ENCODE results near the gene LRBA. TPM values are rescaled to one million over a fixed set of nuclear protein-coding genes. Genes with fewer than 3 reads are reported as not detected.

Gene LRBA
- total and polyA plus RNA-seq, 9 donors: 20.7 to 30.5 (median 27.7) TPM

- no CpG with 5 or more reads among the region's 1 CpG for WGBS (ENCODE audit: insufficient coverage)
- H3K4me3 ChIP-seq (ENCODE audit: low read length): no peak overlapping the region
- DNase-seq: no peak
- no peaks in the 10 kb centered on the region for H3K4me1 ChIP-seq (ENCODE audit: control insufficient read depth, insufficient read depth, low read length)
- H3K27ac ChIP-seq (ENCODE audit: low read length): no peak overlapping the region
- H3K36me3 ChIP-seq (ENCODE audit: control insufficient read depth, insufficient read depth, low read length): no peaks in the 10 kb centered on the region
- H3K27me3 ChIP-seq (ENCODE audit: control insufficient read depth, insufficient read depth, low read length): no peaks in the 10 kb centered on the region
- no peaks in the 10 kb centered on the region for H3K9me3 ChIP-seq (replicated peaks; ENCODE audit: control insufficient read depth, low read depth, low read length)
Measured at GRCh38 chr4:150624055-150624454, 391.0 kb downstream of the LRBA start.

GRCh38 chr4:150619042-150619441 lies 396.0 kb downstream of the LRBA start:
- Histone ChIP-seq H3K27ac (ENCODE audit: low read length) (no peak overlapping the region), H3K4me1 (ENCODE audit: control insufficient read depth, insufficient read depth, low read length) (no peaks in the 10 kb centered on the region), H3K27me3 (ENCODE audit: control insufficient read depth, insufficient read depth, low read length) (no peaks in the 10 kb centered on the region), H3K4me3 (ENCODE audit: low read length) (no peak overlapping the region), H3K36me3 (ENCODE audit: control insufficient read depth, insufficient read depth, low read length) (no peaks in the 10 kb centered on the region), H3K9me3 (replicated peaks; ENCODE audit: control insufficient read depth, low read depth, low read length) (no peaks in the 10 kb centered on the region)
- peak; percentile 67 for DNase-seq
- WGBS (ENCODE audit: insufficient coverage): no CpG with 5 or more reads among the region's 1 CpG

- H3K36me3 ChIP-seq (ENCODE audit: control insufficient read depth, insufficient read depth, low read length): no peaks in the 10 kb centered on the region
- WGBS (ENCODE audit: insufficient coverage): no CpG with 5 or more reads among the region's 3 CpGs
- H3K4me1 ChIP-seq (ENCODE audit: control insufficient read depth, insufficient read depth, low read length): no peaks in the 10 kb centered on the region
- H3K27me3 ChIP-seq (ENCODE audit: control insufficient read depth, insufficient read depth, low read length): no peaks in the 10 kb centered on the region
- no peaks in the 10 kb centered on the region for H3K9me3 ChIP-seq (replicated peaks; ENCODE audit: control insufficient read depth, low read depth, low read length)
- no peak for DNase-seq
- H3K4me3 ChIP-seq (ENCODE audit: low read length): no peak overlapping the region
- no peak overlapping the region for H3K27ac ChIP-seq (ENCODE audit: low read length)
Measured at GRCh38 chr4:150609131-150609530, 406.0 kb downstream of the LRBA start.

DNA sequence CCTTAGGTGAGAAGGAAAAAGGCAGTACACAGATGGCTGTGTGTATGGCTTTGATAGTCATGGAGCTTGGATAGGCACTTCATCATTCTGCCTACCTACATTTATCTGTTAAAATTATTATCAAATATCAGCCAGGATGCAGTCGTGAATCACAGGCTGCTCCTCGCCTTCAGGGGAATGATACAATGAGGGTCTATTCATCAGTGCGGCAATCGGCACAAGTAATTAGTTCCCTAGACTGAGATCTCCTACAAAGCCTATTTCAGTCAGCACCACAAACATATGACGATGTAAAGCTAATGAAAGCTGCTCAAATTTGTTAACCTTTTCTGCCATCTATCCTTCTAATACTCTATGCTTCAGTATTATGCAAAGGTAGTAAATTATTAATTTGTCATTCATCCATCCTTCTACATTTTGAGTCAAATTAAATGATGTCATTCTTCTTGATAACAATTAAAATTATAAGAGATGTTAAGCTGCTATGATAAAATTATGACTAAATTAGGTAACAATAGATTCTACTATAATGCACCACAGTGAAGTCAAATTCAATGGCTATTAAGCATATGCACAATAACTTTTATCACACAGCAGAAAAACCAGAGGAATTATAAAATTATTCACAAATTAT lies 414.2 kb downstream of the LRBA start:
- no peaks in the 10 kb centered on the region for H3K27me3 ChIP-seq (ENCODE audit: control insufficient read depth, insufficient read depth, low read length)
- no peaks in the 10 kb centered on the region for H3K4me1 ChIP-seq (ENCODE audit: control insufficient read depth, insufficient read depth, low read length)
- no peak overlapping the region for H3K4me3 ChIP-seq (ENCODE audit: low read length)
- WGBS (ENCODE audit: insufficient coverage): 86% methylated on average over 4 of the region's 5 CpGs
- DNase-seq: no peak
- no peaks in the 10 kb centered on the region for H3K36me3 ChIP-seq (ENCODE audit: control insufficient read depth, insufficient read depth, low read length)
- no peak overlapping the region for H3K27ac ChIP-seq (ENCODE audit: low read length)
- no peaks in the 10 kb centered on the region for H3K9me3 ChIP-seq (replicated peaks; ENCODE audit: control insufficient read depth, low read depth, low read length)

- DNase-seq: no peak
- Histone ChIP-seq H3K27ac (ENCODE audit: low read length) (no peak overlapping the region), H3K4me1 (ENCODE audit: control insufficient read depth, insufficient read depth, low read length) (no peaks in the 10 kb centered on the region), H3K4me3 (ENCODE audit: low read length) (no peak overlapping the region), H3K36me3 (ENCODE audit: control insufficient read depth, insufficient read depth, low read length) (no peaks in the 10 kb centered on the region), H3K27me3 (ENCODE audit: control insufficient read depth, insufficient read depth, low read length) (no peaks in the 10 kb centered on the region), H3K9me3 (replicated peaks; ENCODE audit: control insufficient read depth, low read depth, low read length) (no peaks in the 10 kb centered on the region)
- no CpG with 5 or more reads among the region's 1 CpG for WGBS (ENCODE audit: insufficient coverage)
Measured at GRCh38 chr4:150599547-150599946, 415.5 kb downstream of the LRBA start.

- Histone ChIP-seq H3K9me3 (replicated peaks; ENCODE audit: control insufficient read depth, low read depth, low read length) (no peaks in the 10 kb centered on the region), H3K4me3 (ENCODE audit: low read length) (no peak overlapping the region), H3K36me3 (ENCODE audit: control insufficient read depth, insufficient read depth, low read length) (no peaks in the 10 kb centered on the region), H3K4me1 (ENCODE audit: control insufficient read depth, insufficient read depth, low read length) (no peaks in the 10 kb centered on the region), H3K27ac (ENCODE audit: low read length) (no peak overlapping the region), H3K27me3 (ENCODE audit: control insufficient read depth, insufficient read depth, low read length) (no peaks in the 10 kb centered on the region)
- DNase-seq: no peak
- 54% methylated on average over 12 of the region's 12 CpGs for WGBS (ENCODE audit: insufficient coverage)
Measured at GRCh38 chr4:150598909-150599308, 416.2 kb downstream of the LRBA start.

DNA sequence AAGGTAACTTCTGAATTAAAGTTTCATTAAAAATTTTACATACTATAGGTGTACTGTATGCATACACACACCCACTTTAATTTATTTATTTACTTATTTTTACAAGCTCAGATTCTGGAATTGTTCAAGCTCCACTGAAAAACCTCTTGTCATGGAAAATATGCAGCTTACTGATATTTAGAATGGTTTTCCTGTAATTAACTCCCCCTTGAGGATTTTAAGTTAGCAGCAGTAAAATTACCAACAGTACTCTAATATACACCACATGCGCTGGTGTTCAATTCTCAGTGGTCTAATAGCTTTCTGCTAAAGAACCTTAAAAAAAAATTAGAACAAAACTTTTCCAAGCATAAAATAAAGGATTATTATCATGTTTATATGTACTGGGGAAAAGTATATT lies 421.1 kb downstream of the LRBA start:
- Histone ChIP-seq H3K4me3 (ENCODE audit: low read length) (no peak overlapping the region), H3K4me1 (ENCODE audit: control insufficient read depth, insufficient read depth, low read length) (no peaks in the 10 kb centered on the region), H3K9me3 (replicated peaks; ENCODE audit: control insufficient read depth, low read depth, low read length) (no peaks in the 10 kb centered on the region), H3K36me3 (ENCODE audit: control insufficient read depth, insufficient read depth, low read length) (peaks cover 3% of the 10 kb centered on the region), H3K27ac (ENCODE audit: low read length) (no peak overlapping the region), H3K27me3 (ENCODE audit: control insufficient read depth, insufficient read depth, low read length) (no peaks in the 10 kb centered on the region)
- no CpG with 5 or more reads among the region's 1 CpG for whole genome bisulfite sequencing (ENCODE audit: insufficient coverage)
- peak; percentile 52 for DNase-seq

DNA sequence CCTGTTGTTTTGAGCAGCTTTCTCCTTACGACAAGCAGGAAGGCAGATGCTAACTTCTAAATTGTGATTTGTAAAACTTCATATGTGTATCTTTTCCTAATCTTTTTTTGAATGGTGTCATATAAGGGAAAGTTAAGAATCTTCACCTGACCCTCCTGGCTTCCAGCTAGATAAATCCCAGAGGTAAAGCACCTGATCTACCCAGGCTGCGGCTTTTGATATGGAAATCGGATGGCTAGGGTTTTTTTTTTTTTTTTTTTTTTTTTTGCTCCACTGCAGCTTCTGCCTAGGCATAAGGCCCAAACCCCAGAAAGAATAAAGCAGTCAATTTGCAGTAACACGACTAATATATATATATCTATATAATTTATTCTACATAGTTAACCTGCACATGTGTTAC lies 423.2 kb downstream of the LRBA start:
- no peak for DNase-seq
- Histone ChIP-seq H3K27me3 (ENCODE audit: control insufficient read depth, insufficient read depth, low read length) (no peaks in the 10 kb centered on the region), H3K4me1 (ENCODE audit: control insufficient read depth, insufficient read depth, low read length) (no peaks in the 10 kb centered on the region), H3K27ac (ENCODE audit: low read length) (no peak overlapping the region), H3K4me3 (ENCODE audit: low read length) (no peak overlapping the region), H3K36me3 (ENCODE audit: control insufficient read depth, insufficient read depth, low read length) (peaks cover 3% of the 10 kb centered on the region), H3K9me3 (replicated peaks; ENCODE audit: control insufficient read depth, low read depth, low read length) (no peaks in the 10 kb centered on the region)
- WGBS (ENCODE audit: insufficient coverage): no CpG with 5 or more reads among the region's 4 CpGs

- 63% methylated on average over 5 of the region's 5 CpGs for WGBS (ENCODE audit: insufficient coverage)
- Histone ChIP-seq H3K9me3 (replicated peaks; ENCODE audit: control insufficient read depth, low read depth, low read length) (no peaks in the 10 kb centered on the region), H3K27ac (ENCODE audit: low read length) (no peak overlapping the region), H3K4me1 (ENCODE audit: control insufficient read depth, insufficient read depth, low read length) (no peaks in the 10 kb centered on the region), H3K4me3 (ENCODE audit: low read length) (no peak overlapping the region), H3K36me3 (ENCODE audit: control insufficient read depth, insufficient read depth, low read length) (peaks cover 3% of the 10 kb centered on the region), H3K27me3 (ENCODE audit: control insufficient read depth, insufficient read depth, low read length) (no peaks in the 10 kb centered on the region)
- no peak for DNase-seq
Measured at GRCh38 chr4:150591406-150591805, 423.7 kb downstream of the LRBA start.

- DNase-seq: no peak
- H3K27ac ChIP-seq (ENCODE audit: low read length): no peak overlapping the region
- WGBS (ENCODE audit: insufficient coverage): 80% methylated on average over 1 of the region's 5 CpGs
- H3K4me1 ChIP-seq (ENCODE audit: control insufficient read depth, insufficient read depth, low read length): no peaks in the 10 kb centered on the region
- no peaks in the 10 kb centered on the region for H3K9me3 ChIP-seq (replicated peaks; ENCODE audit: control insufficient read depth, low read depth, low read length)
- peaks cover 3% of the 10 kb centered on the region for H3K36me3 ChIP-seq (ENCODE audit: control insufficient read depth, insufficient read depth, low read length)
- no peaks in the 10 kb centered on the region for H3K27me3 ChIP-seq (ENCODE audit: control insufficient read depth, insufficient read depth, low read length)
- H3K4me3 ChIP-seq (ENCODE audit: low read length): no peak overlapping the region
Measured at GRCh38 chr4:150590631-150591030, 424.5 kb downstream of the LRBA start.

DNA sequence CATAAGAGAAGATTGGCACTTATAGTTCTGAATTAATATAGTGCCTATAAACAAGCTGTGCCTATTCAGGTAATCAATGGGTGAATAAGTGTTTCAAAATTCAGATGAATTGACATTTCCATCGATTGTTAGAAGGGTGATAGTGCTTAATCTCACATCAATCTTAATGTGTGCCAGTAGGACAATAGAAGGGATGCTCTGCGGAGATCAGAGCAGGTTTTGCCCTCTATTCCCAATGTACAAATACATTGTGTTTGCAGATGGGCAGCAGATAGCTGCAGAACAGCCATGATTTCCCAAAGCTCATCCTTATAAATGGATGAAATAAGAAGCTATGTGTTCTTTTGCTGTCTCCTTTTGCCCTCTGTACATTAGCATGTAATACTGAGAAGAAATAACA lies 425.9 kb downstream of the LRBA start:
- Histone ChIP-seq H3K9me3 (replicated peaks; ENCODE audit: control insufficient read depth, low read depth, low read length) (no peaks in the 10 kb centered on the region), H3K27ac (ENCODE audit: low read length) (no peak overlapping the region), H3K36me3 (ENCODE audit: control insufficient read depth, insufficient read depth, low read length) (peaks cover 3% of the 10 kb centered on the region), H3K27me3 (ENCODE audit: control insufficient read depth, insufficient read depth, low read length) (no peaks in the 10 kb centered on the region), H3K4me3 (ENCODE audit: low read length) (no peak overlapping the region), H3K4me1 (ENCODE audit: control insufficient read depth, insufficient read depth, low read length) (no peaks in the 10 kb centered on the region)
- no CpG with 5 or more reads among the region's 2 CpGs for WGBS (ENCODE audit: insufficient coverage)
- no peak for DNase-seq

All from muscle of leg (tissue), 11 donors.